ENCODE data around the gene TMEM132D.

TMEM132D gene

DNA sequence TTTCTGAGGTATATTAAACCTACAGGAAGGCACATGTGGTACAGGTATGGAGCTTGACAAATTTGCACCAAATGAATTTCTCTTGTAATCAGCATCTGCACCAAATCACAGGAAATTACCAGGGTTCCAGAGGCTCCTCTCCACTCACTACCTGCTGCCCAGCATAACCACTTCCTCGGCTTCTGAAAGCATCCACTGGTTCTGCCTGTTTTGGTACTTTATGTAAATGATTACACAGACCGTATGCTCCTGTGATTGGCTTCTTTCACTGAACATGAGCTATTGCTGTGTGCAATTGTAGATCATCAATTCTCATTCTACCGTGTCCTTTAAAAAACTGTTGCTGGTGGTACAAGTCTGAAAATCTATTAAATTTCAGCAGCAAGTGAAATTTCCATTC lies 522.1 kb downstream of the TMEM132D start:
- no peak for DNase-seq (ENCODE audit: low spot score)
- no peak for TF ChIP-seq CTCF (IDR thresholded peaks at IDR 0.05; ENCODE audit: extremely low read depth, missing control alignments)

DNA sequence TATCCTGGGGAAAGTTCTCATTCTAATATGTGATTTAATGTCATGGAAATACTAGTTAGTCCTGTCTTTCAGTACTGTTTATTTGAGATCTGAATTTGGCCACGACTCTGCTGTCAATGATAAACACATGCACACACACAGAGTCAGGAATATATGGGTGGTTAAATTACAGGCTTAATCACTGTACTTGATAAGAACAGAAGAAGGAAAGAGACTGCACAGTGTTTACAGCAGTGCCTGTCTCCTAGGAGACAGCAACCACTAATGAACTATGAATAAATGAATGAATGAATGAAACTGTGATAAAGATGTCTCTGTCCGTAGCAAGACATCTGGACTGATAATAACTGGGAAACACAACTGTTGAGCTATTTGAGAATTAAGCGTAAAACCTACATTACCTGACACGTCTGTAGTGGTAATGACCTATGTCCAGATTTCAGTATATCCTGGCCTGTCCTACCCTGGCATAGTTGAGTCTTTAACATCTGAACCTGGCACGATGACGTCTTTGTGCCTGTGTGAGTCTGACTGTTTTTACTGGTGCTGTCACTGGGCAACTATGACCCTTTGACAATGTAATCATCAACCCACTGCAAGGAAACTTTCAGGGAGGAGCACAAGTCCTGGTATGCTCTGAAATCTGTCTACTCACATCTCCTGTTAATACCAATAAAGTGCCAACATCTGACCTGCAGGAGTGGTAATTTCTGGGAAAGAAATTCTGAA lies 524.6 kb downstream of the TMEM132D start:
- DNase-seq (ENCODE audit: low spot score) = no peak
- no peak for TF ChIP-seq CTCF (IDR thresholded peaks at IDR 0.05; ENCODE audit: extremely low read depth, missing control alignments)

GRCh38 chr12:129378496-129378895 lies 525.3 kb downstream of the TMEM132D start:
- no peak for DNase-seq (ENCODE audit: low spot score)
- no peak for TF ChIP-seq CTCF (IDR thresholded peaks at IDR 0.05; ENCODE audit: extremely low read depth, missing control alignments)

DNA sequence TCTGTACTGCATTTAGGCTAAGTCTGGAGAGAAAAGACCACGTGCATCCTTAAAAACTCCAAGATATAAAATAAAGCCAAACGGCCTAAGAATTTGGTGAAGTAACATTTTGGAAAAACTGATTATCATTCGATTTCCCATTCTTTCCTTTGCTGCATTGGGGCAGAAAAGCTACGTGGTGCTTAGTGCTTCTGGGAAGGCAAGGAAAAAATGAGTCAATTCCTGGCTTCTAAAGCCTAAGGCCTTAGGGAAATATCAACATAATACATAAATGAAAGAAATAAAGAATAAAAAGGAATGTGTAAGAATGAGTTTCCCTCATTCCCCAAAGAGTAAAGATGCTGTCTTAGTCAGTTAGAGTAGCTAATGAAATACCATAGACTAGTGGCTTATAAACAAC lies 530.1 kb downstream of the TMEM132D start:
- no peak for TF ChIP-seq CTCF (IDR thresholded peaks at IDR 0.05; ENCODE audit: extremely low read depth, missing control alignments)
- no peak for DNase-seq (ENCODE audit: low spot score)

GRCh38 chr12:129372876-129373275 lies 530.9 kb downstream of the TMEM132D start:
- no peak for DNase-seq (ENCODE audit: low spot score)
- no peak for TF ChIP-seq CTCF (IDR thresholded peaks at IDR 0.05; ENCODE audit: extremely low read depth, missing control alignments)

DNA sequence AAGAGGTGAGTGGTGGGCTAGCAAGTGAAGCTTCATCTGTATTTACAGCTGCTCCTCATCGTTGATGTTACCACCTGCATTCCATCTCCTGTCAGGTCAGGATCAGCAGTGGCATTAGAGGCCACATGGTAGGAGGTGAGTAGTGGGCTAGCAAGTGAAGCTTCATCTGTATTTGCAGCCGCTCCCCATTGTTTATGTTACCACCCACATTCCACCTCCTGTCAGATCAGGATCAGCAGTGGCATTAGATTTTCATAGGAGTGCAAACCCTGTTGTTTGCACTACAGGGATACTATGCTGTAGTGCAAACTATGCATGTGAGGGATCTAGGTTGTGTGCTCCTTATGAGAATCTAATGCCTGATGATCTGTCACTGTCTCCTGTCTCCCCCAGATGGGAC lies 531.5 kb downstream of the TMEM132D start:
- DNase-seq (ENCODE audit: low spot score) = no peak

DNA sequence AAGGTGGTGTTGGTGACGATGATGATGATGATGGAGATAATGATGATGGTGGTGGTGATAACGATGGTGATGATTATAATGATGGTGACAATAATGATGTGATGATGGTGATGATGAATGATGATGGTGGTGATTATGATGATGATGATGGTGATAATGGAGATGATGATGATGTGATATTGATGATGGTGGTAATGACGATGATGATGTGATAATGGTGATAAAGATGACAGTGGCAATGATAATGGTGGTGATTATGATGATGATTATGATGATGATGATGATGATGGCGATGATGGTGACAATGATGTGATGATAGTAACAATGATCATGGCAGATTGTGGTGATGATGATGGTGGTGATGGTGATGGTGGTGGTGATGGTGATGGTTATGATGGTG lies 532.6 kb downstream of the TMEM132D start:
- DNase-seq (ENCODE audit: low spot score) = no peak
- no peak for TF ChIP-seq CTCF (IDR thresholded peaks at IDR 0.05; ENCODE audit: extremely low read depth, missing control alignments)

More for the DNA sequence above, 531.5 kb downstream of the TMEM132D start:
- TF ChIP-seq CTCF (IDR thresholded peaks at IDR 0.05; ENCODE audit: extremely low read depth, missing control alignments) = no peak

Measured in GM20000 (cell line).